ENCODE results near the gene GXYLT2.

The GXYLT2 gene

GRCh38 chr3:72941245-72941644, 53.4 kb downstream of the GXYLT2 start:
- no peak for DNase-seq

DNA sequence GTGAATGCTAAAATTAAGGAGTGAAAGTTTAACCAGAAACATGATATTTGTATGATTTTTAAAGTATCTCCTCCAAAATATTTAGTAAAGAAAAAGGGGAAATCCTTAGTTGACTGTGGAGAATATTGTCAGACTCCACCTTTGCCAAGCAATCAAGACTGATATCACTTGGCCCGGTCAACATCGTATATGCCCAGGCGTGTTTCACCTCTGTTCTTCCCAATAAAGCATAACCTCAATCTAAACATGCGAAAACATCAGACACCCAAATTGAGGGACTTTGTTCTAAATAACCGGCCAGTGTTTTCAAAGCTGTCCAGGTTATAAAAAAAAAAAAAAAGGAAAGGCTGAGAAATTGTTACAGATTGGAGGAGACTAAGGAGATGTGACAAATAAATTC, 54.6 kb downstream of the GXYLT2 start:
- DNase-seq, result no peak

DNA sequence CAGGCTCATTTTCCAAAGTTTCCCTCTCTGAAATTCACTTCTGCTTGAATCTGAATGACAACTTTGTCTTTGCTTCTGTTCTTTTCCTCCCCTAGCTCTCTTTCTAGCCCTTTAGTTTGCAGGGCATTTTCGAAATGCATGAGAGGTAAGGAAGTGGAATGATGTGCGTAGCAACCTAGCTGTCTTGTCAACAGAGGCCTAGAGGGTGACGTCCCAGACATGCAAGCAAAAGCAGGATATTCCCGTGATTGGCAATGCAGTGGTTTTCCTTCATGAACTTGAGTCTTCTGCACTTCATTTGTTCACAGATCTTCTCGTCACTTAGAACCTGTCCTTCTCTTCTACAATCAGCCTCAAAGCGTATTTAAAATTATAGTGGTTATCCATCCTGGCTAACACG, 56.9 kb downstream of the GXYLT2 start:
- no peak for DNase-seq

- DNase-seq, result no peak
These were observed 60.1 kb downstream of the GXYLT2 start for GRCh38 chr3:72947715-72948490.

DNA sequence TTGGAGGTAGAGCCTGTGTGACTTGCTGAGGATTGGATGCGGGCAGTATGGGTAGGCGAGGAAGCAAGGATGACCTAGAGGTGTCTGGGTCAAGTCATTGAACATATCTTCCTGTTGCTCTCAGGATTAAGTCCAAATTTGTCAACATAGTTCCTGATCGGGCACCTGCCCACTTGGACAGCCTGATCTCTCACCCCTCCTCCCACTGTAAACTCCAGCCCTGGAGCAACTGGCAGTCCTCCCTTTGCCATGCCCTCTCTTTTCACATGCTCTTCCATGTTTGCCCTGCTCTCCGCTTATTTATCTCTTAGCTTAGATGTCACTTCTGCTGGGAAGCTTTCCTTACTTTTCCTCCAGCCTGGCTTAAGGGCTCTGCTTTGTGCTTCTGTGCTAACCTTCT, 61.2 kb downstream of the GXYLT2 start:
- no peak for DNase-seq

- no peak for DNase-seq
These were observed 62.5 kb downstream of the GXYLT2 start for GRCh38 chr3:72950372-72950771.

- DNase-seq, result no peak
These were observed 63.0 kb downstream of the GXYLT2 start for GRCh38 chr3:72950801-72951200.

GRCh38 chr3:72951259-72951722, 63.4 kb downstream of the GXYLT2 start:
- DNase-seq, result no peak

GRCh38 chr3:72953325-72953956, 65.6 kb downstream of the GXYLT2 start:
- no peak for DNase-seq

- DNase-seq, result no peak
These were observed 69.5 kb downstream of the GXYLT2 start for GRCh38 chr3:72957297-72957696.

DNA sequence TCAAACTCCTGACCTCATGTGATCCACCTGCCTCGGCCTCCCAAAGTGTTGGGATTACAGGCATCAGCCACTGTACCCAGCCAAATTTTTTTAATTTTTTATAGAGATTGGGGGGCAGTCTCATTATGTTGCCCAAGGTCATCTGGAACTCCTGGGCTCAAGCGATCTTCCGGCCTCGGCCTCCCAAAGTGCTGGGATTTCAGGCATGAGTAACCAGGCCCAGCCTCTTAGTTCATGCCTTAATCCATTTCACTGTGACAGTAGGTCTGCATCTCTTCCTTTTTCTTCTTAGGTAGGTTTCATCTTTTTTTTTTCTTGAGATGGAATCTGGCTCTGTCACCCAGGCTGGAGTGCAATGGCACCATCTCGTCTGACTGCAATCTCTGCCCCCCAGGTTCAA, 71.5 kb downstream of the GXYLT2 start:
- DNase-seq, result no peak

DNA sequence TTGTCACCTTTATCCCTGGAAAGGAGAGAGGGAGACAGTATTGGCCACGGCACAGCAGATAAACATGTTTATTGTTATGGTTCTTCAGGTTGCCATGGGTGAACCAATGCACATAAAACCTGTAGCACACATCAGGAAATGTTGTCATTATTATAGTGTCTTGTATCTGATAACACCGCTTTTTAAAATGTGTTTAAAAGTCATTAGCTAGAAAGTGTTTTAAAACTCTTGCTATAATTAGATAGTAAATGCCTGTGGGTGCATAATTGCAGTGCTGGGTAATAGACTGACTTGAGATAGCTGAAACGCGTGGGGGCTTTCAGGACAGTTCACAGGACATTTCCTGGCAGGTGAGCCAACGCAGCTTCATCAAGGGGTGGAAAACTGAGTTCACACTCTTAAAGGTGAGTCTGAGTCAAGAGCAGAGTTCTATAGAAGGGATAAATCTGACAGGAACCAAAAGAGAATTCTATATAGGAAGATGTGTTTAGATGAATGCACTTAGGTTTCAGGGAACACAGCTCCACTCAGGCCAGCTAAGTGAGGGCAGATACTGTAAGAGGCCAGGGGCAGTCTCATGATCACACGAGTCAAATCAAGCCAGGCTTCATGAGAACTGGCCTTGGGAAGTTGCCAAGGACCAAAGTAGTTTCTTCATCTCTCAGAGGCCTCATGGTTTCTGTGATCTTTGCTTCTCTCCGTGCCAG, 73.1 kb downstream of the GXYLT2 start:
- no peak for DNase-seq

- no peak for DNase-seq
These were observed 73.9 kb downstream of the GXYLT2 start for GRCh38 chr3:72961752-72962151.

- DNase-seq, result no peak
These were observed 74.5 kb downstream of the GXYLT2 start for GRCh38 chr3:72962317-72962716.

GRCh38 chr3:72964633-72965032, 76.8 kb downstream of the GXYLT2 start:
- DNase-seq, result no peak

GRCh38 chr3:72968266-72968664, 80.4 kb downstream of the GXYLT2 start:
- no peak for DNase-seq

- no peak for DNase-seq
These were observed 81.9 kb downstream of the GXYLT2 start for GRCh38 chr3:72969766-72970165.

DNA sequence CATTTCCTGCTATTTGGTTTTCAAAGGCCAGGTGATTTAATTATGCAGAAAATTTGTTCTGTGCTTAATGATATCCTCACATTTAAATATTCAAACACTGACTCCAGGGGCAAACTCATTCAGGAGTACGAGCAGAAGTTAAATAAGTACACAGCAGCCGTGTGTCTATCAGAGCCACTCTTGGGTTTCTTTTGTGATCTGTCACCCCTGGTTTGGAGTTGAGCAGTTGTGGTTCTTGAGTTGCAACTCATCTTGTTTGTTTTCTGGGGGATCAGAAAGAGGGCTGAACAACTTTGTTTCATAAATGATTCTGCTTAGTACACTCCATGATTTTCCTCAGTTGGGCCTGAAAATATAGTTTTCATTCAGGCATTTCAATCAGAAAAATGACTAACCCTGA, 83.1 kb downstream of the GXYLT2 start:
- DNase-seq, result no peak

DNA sequence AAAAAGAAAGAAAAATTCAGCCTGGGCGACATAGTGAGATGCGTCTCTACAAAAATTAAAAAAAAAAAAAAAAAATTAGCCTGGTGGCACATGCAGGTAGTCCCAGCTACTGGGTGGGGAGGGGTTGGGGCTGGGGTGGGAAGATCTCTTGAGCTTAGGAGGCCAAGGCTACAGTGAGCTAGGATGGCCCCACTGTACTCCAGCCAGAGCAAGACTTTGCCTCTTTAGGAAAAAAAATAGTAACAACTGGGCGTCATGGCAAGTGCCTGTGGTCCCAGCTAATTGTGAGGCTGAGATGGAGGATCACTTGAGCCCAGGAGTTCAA, 84.8 kb downstream of the GXYLT2 start:
- DNase-seq, result no peak

GRCh38 chr3:72973031-72973723, 85.3 kb downstream of the GXYLT2 start:
- no peak for DNase-seq

DNA sequence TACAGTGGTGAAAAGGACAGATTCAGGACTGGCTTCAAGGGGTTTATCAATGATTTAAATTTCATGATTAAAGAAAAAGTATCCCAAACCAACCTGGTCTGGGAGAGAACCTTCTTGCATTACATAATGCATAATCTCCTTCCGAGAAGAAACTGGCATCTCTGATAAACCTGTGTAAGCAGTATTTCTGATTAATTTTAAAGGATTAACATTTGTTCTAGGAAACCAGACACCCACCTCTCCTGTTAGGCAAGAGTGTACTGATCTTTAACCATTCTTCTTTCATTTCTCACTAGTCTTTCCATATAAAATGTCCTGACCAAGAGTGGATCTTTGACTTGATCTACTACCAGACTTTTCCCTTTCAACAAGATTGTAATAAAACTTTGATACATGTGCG, 85.9 kb downstream of the GXYLT2 start:
- DNase-seq, result no peak

DNA sequence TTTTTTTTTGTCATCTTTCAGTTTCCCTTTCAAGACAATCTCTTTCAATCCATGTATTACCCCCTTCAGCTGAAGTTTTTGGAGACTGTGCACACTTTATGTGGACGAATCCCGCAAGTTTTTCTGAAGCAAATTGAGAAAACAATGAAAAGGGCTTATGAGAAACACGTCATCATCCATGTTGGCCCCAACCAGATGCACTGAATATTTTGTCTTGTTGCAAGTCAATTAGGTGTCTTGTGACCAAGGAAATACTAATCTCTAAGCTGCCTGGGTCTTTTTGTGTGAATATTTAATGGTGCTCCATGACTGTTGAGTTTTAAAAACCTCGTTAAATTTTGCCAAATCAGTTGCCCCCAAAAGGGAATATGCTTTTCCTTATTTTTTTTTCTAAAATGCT, 87.1 kb downstream of the GXYLT2 start:
- no peak for DNase-seq

GRCh38 chr3:72976281-72976741, 88.5 kb downstream of the GXYLT2 start:
- no peak for DNase-seq
